HG02870 (cell line): ENCODE results near the gene TRDMT1.

Source experiments
- ATAC-seq: cut with Tn5 transposase; IDR thresholded peaks from one replicate; pipeline ENCODE4 v1.9.1; 2021; ENCODE audit warnings: mild to moderate bottlenecking, moderate library complexity; ENCODE audit not compliant: unreplicated experiment

TRDMT1 gene

DNA sequence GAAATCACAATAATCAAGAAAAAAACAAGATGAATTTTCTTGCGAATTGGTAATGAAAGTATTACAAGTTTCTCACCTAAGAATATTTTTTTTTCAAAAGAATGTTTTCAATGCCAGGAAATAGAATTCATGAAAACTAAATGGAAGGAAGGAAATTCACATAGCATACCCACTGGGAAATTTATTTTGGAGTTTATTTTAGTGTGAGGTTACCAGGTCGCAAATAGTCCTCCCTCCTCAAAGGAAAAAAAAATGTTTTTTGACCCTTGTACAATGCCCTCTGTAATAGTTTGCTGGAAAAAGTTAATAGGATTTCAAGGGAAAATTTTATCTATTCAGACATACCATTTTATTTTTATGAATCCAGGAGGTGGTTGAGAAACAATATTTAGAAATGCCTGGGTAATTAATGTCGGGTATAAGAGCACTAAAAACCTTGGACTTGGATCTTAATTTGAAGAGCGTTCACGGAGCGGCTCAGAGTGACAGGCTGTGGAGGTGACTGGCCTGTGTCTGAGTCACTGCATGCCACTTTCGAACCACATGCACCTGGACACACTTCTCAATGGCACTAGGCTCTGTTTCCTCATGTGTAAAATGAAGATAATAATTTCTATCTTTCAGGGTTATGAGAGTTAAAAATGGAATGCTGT lies 100.1 kb downstream of the TRDMT1 start:
- no peak for ATAC-seq

DNA sequence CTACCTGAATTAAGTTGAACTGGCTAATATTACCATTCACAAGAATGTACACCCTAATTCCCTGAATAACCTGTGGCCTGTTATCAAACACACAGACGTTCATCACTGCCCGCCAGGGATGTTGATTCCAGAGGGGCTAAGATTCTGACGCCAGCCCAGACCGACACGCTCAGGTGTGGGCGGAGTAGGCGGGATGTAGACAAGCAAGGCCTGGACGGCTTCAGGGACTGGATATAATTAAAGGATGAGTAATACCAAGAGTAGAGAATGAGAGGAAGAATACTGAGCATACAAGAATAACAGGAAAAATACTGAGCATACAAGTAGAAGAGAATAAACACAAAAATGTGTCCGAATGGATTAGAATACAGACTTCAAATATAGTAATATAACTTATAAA lies 100.9 kb downstream of the TRDMT1 start:
- ATAC-seq: no peak

DNA sequence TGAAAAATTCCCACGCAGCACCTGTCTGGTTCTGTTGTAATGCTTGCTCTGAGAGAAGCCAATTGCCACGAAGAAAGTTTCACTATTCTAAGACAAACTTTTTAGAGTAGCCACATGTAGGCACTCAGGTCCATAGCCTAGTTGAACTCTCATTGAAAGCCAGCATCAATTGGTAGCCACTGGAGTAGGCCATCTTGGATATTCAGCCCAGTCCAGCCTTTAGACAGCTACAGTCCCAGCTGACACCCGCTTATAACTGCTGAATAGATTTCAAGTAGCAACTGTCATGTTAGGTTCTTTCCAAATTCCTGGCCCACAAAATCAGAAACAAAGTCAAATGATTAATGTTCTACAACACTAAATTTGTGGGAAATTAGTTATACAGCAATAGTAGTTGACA lies 103.5 kb downstream of the TRDMT1 start:
- no peak for ATAC-seq
